ENCODE results near the gene ACTL7B. TPM values are rescaled to one million over a fixed set of nuclear protein-coding genes. Genes with fewer than 3 reads are reported as not detected.

ACTL7B gene
- total RNA-seq, 1 experiment from 2014 or later = not detected

- no peak overlapping the region for H3K4me2 ChIP-seq
- CTCF ChIA-PET = no interaction called here
Observed at GRCh38 chr9:108834959-108835665, 20.7 kb downstream of the ACTL7B start.

GRCh38 chr9:108832179-108832500, 23.6 kb downstream of the ACTL7B start:
- Histone ChIP-seq H2AFZ (no peak overlapping the region), H3K4me2 (no peak overlapping the region), H3K4me1 (replicated peaks; ENCODE audit: insufficient read depth) (peaks cover 10% of the 10 kb centered on the region; the same call in 1 of the 2 replicates), H3K79me2 (ENCODE audit: low read depth) (no peaks in the 10 kb centered on the region), H3K9me2 (ENCODE audit: insufficient read depth) (no peaks in the 10 kb centered on the region), H4K20me1 (ENCODE audit: insufficient read depth) (no peaks in the 10 kb centered on the region), H3F3A (ENCODE audit: insufficient read depth, low read depth) (no peaks in the 10 kb centered on the region; the same call in 1 of the 2 replicates), H3K36me3 (ENCODE audit: low read depth) (no peaks in the 10 kb centered on the region), H3K9me3 (ENCODE audit: insufficient read depth, low read depth) (no peaks in the 10 kb centered on the region; the same call in 1 of the 2 replicates), H3K4me3 (no peak overlapping the region), H3K27me3 (ENCODE audit: insufficient read depth, low read depth) (no peaks in the 10 kb centered on the region), H3K27ac (no peak overlapping the region)
- BruUV-seq (replicated peaks) = no TSS peak
- intact Hi-C loops (cut with micrococcal nuclease; ENCODE audit: unreplicated experiment) = no loop called here
- no peak for DNase-seq
- no peak for TF ChIP-seq CTCF (conservative IDR thresholded peaks at IDR 0.05)
- no peak for TF ChIP-seq EZH2 (IDR thresholded peaks at IDR 0.05; ENCODE audit: low read depth)
- ChIA-PET POLR2A (ENCODE audit: unreplicated experiment) (no interaction called here), CTCF (interaction anchor here (0.6 kb wide), 1 partner anchor 30 kb away, joined by 3 read pairs; no protein-coding TSS in a partner anchor)

More at GRCh38 chr9:108834959-108835665, 20.7 kb downstream of the ACTL7B start:
- BruUV-seq (replicated peaks) = no TSS peak
- H3K9me3 ChIP-seq (ENCODE audit: insufficient read depth, low read depth) = no peaks in the 10 kb centered on the region; the same call in 1 of the 2 replicates
- H2AFZ ChIP-seq = peak overlapping the region; percentile 42; the same call in 1 of the 2 replicates
- no peaks in the 10 kb centered on the region for H3K79me2 ChIP-seq (ENCODE audit: low read depth)
- no peak overlapping the region for H3K27ac ChIP-seq
- no peak for DNase-seq
- no peak overlapping the region for H3K4me3 ChIP-seq
- no peaks in the 10 kb centered on the region; the same call in 1 of the 2 replicates for H3F3A ChIP-seq (ENCODE audit: insufficient read depth, low read depth)
- H3K36me3 ChIP-seq (ENCODE audit: low read depth) = no peaks in the 10 kb centered on the region
- H3K9me2 ChIP-seq (ENCODE audit: insufficient read depth) = no peaks in the 10 kb centered on the region
- H4K20me1 ChIP-seq (ENCODE audit: insufficient read depth) = no peaks in the 10 kb centered on the region
- TF ChIP-seq CTCF (conservative IDR thresholded peaks at IDR 0.05) (no peak), EZH2 (IDR thresholded peaks at IDR 0.05; ENCODE audit: low read depth) (no peak)
- peaks cover 19% of the 10 kb centered on the region for H3K4me1 ChIP-seq (replicated peaks; ENCODE audit: insufficient read depth)
- no peaks in the 10 kb centered on the region for H3K27me3 ChIP-seq (ENCODE audit: insufficient read depth, low read depth)
- intact Hi-C loops (cut with micrococcal nuclease; ENCODE audit: unreplicated experiment) = no loop called here
- POLR2A ChIA-PET (ENCODE audit: unreplicated experiment) = interaction anchor here (0.6 to 0.7 kb wide), 4 partner anchors 50 to 804 kb away, joined by 3 to 9 read pairs (median 3); no protein-coding TSS in a partner anchor

- Histone ChIP-seq H3K4me1 (replicated peaks; ENCODE audit: insufficient read depth) (peaks cover 10% of the 10 kb centered on the region; the same call in 1 of the 2 replicates), H3K27me3 (ENCODE audit: insufficient read depth, low read depth) (no peaks in the 10 kb centered on the region), H3K4me3 (no peak overlapping the region), H4K20me1 (ENCODE audit: insufficient read depth) (no peaks in the 10 kb centered on the region), H3K27ac (no peak overlapping the region), H3K79me2 (ENCODE audit: low read depth) (no peaks in the 10 kb centered on the region), H3K4me2 (no peak overlapping the region), H3K9me3 (ENCODE audit: insufficient read depth, low read depth) (no peaks in the 10 kb centered on the region; the same call in 1 of the 2 replicates), H2AFZ (no peak overlapping the region), H3K9me2 (ENCODE audit: insufficient read depth) (no peaks in the 10 kb centered on the region), H3F3A (ENCODE audit: insufficient read depth, low read depth) (no peaks in the 10 kb centered on the region; the same call in 1 of the 2 replicates), H3K36me3 (ENCODE audit: low read depth) (no peaks in the 10 kb centered on the region)
- DNase-seq = peak in 1 of 2 experiments; percentile 43
- TF ChIP-seq EZH2 (IDR thresholded peaks at IDR 0.05; ENCODE audit: low read depth) = no peak
- TF ChIP-seq CTCF (conservative IDR thresholded peaks at IDR 0.05) = no peak
- no TSS peak for BruUV-seq (replicated peaks)
- ChIA-PET CTCF (interaction anchor here (0.6 kb wide), 1 partner anchor 30 kb away, joined by 3 read pairs; no protein-coding TSS in a partner anchor), POLR2A (ENCODE audit: unreplicated experiment) (no interaction called here)
- intact Hi-C loops (cut with micrococcal nuclease; ENCODE audit: unreplicated experiment) = no loop called here
Observed at GRCh38 chr9:108831496-108832178, 24.1 kb downstream of the ACTL7B start.
